Mononuclear cell (primary cell): Measurements from ENCODE around the gene BCL11B. TPM values are rescaled to one million over a fixed set of nuclear protein-coding genes. Genes with fewer than 3 reads are reported as not detected.

Experiments used
- H3K27me3 ChIP-seq: 2 replicates; pipeline ENCODE4 v1.6.0; 2011; ENCODE audit warnings: low read length, control low read depth; ENCODE audit not compliant: insufficient read depth
- H3K4me1 ChIP-seq: 2 replicates; pipeline ENCODE4 v1.5.1; 2011; ENCODE audit warnings: mild to moderate bottlenecking, low read length, control low read depth; ENCODE audit not compliant: insufficient read depth
- H3K4me3 ChIP-seq: 2 replicates; pipeline ENCODE4 v1.5.1; 2011; ENCODE audit warnings: mild to moderate bottlenecking, low read length, moderate library complexity
- H3K9me3 ChIP-seq: 2 replicates; pipeline ENCODE4 v1.5.1; 2011; ENCODE audit warnings: low read depth, mild to moderate bottlenecking, control low read depth, low read length
- total RNA-seq: library from RNA; depleted of rRNA; stranded (reverse); fragments of >200 nt; gene quantifications from one replicate; pipeline ENCODE4 v1.2.3, GENCODE V29; 2012

The BCL11B gene
- total RNA-seq, 1 donor, result 101 TPM

DNA sequence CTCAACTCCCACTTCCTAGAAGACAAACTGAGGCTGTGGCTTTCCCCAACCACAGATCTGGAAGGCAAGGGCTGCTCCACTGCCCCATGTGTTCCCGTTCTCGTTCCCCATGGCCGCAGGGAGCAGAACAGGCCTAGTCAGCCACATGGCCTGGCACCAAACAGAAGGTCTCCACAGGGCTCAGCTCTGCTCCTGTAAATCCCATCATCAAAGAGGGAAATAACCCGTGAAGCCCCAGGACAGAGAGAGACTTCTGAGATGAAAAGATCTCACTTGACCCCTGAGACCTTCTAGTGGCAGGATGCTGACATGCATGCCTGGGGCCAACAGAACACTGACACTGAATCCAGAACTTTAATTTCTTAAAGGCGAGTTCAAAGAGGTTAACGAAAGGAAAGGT lies 68.9 kb downstream of the BCL11B start:
- Histone ChIP-seq H3K9me3 (no peaks in the 10 kb centered on the region), H3K27me3 (no peaks in the 10 kb centered on the region), H3K4me1 (peaks cover 73% of the 10 kb centered on the region), H3K4me3 (no peak overlapping the region)

GRCh38 chr14:99202516-99202915 lies 69.5 kb downstream of the BCL11B start:
- Histone ChIP-seq H3K4me1 (peaks cover 72% of the 10 kb centered on the region), H3K4me3 (no peak overlapping the region), H3K27me3 (no peaks in the 10 kb centered on the region), H3K9me3 (no peaks in the 10 kb centered on the region)

- H3K4me1 ChIP-seq, result peaks cover 77% of the 10 kb centered on the region
Observed at GRCh38 chr14:99201351-99202073, 70.5 kb downstream of the BCL11B start.

GRCh38 chr14:99200654-99201005 lies 71.4 kb downstream of the BCL11B start:
- Histone ChIP-seq H3K9me3 (no peaks in the 10 kb centered on the region), H3K4me3 (no peak overlapping the region), H3K4me1 (peaks cover 82% of the 10 kb centered on the region), H3K27me3 (no peaks in the 10 kb centered on the region)

More at GRCh38 chr14:99201351-99202073, 70.5 kb downstream of the BCL11B start:
- no peaks in the 10 kb centered on the region for H3K27me3 ChIP-seq
- H3K4me3 ChIP-seq, result no peak overlapping the region
- no peaks in the 10 kb centered on the region for H3K9me3 ChIP-seq

GRCh38 chr14:99199846-99200653 lies 71.9 kb downstream of the BCL11B start:
- Histone ChIP-seq H3K4me3 (no peak overlapping the region), H3K27me3 (no peaks in the 10 kb centered on the region), H3K9me3 (no peaks in the 10 kb centered on the region), H3K4me1 (peaks cover 76% of the 10 kb centered on the region)

DNA sequence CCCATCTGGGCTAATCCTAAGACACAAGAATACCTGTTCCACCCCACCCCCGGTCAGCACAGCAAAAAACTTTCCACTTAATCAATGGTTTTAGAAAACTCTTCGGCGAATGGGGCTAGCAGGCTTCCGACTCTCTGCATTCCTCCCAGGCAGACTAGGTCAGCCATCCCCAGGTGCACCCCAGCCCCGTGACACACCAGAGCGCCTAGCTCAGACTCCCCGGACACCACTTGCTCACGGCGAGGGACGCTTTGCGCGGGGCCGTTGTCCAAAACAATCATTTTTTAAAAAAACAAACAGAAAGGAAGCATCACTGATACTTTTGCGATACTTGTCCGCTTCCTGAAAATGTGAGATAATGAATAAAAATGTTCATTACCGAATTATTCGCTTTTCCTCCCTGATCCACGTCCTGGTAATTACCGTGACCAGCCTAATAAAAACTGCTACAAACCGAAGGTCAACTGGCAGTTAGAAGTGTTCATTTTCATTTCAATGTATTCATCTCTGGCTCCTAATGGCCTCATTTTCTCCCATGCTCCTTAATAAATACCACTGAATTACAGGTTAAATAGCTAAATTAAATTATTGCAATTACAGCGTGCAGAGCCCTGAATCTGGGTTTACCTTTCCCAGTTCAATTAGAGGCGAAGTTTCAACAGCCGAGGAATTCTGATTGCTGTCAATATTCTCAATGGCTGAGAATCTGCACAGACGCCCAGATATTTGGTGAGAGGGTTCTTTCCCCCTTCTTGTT lies 73.1 kb downstream of the BCL11B start:
- H3K4me3 ChIP-seq, result no peak overlapping the region
- no peaks in the 10 kb centered on the region for H3K27me3 ChIP-seq
- H3K4me1 ChIP-seq, result peaks cover 76% of the 10 kb centered on the region
- H3K9me3 ChIP-seq, result no peaks in the 10 kb centered on the region

DNA sequence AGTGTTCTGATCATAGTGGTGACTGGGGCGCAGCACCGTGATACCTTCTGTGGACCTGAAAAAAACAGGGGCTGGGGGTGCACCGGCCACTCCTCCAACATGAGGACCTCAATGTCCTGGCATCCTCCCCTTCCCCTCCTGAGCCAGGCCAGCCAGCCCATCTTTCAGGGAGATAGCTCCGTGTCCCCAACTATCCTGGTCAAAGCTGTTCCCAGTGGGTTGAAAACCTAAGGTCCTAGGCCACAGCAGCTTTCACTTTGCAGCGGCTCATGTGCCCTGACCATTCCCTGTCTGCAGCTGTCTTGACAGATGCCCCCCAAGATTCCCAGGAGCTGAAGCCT lies 75.7 kb downstream of the BCL11B start:
- Histone ChIP-seq H3K9me3 (no peaks in the 10 kb centered on the region), H3K27me3 (no peaks in the 10 kb centered on the region), H3K4me3 (no peak overlapping the region), H3K4me1 (peaks cover 77% of the 10 kb centered on the region)

DNA sequence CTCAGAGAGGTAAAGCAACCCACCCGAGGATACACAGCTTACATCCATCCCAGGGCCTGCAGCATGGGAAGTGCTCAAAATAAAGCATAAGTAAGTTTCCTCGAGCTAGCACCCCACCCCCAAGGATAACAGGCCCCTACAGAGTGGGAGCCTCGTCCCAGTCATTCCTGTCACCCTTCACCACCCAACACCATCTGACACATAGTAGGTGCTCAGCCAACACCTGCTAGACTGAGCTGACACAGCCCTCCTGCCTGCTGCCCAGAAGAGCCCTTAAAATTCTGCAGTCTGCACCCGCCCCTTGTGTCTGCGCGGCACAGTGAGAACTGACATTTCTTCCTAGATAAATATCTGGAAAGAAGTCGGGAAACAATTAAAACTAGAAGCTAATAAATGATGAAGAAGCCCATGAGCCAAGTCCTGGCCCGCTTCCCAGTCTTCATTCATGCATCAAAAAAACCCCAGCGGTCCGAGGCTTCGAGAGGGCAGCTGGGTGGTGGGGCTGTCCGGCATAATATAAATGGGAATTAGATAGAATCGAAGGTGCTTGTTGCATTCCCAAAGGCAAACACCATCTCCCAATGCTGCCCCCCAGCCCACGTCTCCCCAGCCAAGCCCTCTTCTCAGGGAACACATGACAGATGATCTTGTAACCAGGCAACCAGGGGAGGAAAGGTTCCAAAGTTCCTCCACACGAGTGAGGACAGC lies 76.2 kb downstream of the BCL11B start:
- no peak overlapping the region for H3K4me3 ChIP-seq
- H3K9me3 ChIP-seq, result no peaks in the 10 kb centered on the region
- no peaks in the 10 kb centered on the region for H3K27me3 ChIP-seq
- H3K4me1 ChIP-seq, result peaks cover 77% of the 10 kb centered on the region

- H3K9me3 ChIP-seq, result no peaks in the 10 kb centered on the region
- H3K4me1 ChIP-seq, result peaks cover 75% of the 10 kb centered on the region
- H3K4me3 ChIP-seq, result no peak overlapping the region
- H3K27me3 ChIP-seq, result no peaks in the 10 kb centered on the region
Observed at GRCh38 chr14:99194736-99195135, 77.3 kb downstream of the BCL11B start.

DNA sequence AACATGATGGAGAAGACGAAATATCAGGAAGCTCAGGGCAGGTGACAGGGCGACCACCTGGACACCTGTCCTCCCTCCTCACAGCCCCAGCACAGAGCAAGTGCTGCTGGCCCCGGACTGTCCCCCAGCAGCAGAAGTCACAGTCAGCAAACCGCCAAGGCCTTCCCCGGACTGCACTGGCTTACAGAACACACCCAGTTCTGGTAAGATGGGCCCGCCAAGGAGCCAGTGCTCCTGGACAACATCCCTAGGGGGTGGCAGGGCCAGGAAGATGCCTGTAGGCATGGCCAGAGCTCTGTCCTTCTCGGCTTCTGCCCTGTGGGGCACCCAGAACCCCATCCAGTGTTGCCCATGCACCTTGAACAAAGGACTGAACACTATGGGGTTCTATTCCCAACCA lies 77.9 kb downstream of the BCL11B start:
- H3K27me3 ChIP-seq, result no peaks in the 10 kb centered on the region
- peaks cover 80% of the 10 kb centered on the region for H3K4me1 ChIP-seq
- no peaks in the 10 kb centered on the region for H3K9me3 ChIP-seq
- H3K4me3 ChIP-seq, result no peak overlapping the region

- Histone ChIP-seq H3K4me1 (peaks cover 70% of the 10 kb centered on the region), H3K27me3 (no peaks in the 10 kb centered on the region), H3K4me3 (no peak overlapping the region), H3K9me3 (no peaks in the 10 kb centered on the region)
Observed at GRCh38 chr14:99192830-99193229, 79.2 kb downstream of the BCL11B start.

GRCh38 chr14:99192028-99192621 lies 79.9 kb downstream of the BCL11B start:
- Histone ChIP-seq H3K4me1 (peaks cover 72% of the 10 kb centered on the region), H3K4me3 (peak overlapping the region; percentile 14), H3K9me3 (no peaks in the 10 kb centered on the region), H3K27me3 (no peaks in the 10 kb centered on the region)

- Histone ChIP-seq H3K4me3 (no peak overlapping the region), H3K4me1 (peaks cover 70% of the 10 kb centered on the region), H3K27me3 (no peaks in the 10 kb centered on the region), H3K9me3 (no peaks in the 10 kb centered on the region)
Observed at GRCh38 chr14:99191395-99192027, 80.5 kb downstream of the BCL11B start.

DNA sequence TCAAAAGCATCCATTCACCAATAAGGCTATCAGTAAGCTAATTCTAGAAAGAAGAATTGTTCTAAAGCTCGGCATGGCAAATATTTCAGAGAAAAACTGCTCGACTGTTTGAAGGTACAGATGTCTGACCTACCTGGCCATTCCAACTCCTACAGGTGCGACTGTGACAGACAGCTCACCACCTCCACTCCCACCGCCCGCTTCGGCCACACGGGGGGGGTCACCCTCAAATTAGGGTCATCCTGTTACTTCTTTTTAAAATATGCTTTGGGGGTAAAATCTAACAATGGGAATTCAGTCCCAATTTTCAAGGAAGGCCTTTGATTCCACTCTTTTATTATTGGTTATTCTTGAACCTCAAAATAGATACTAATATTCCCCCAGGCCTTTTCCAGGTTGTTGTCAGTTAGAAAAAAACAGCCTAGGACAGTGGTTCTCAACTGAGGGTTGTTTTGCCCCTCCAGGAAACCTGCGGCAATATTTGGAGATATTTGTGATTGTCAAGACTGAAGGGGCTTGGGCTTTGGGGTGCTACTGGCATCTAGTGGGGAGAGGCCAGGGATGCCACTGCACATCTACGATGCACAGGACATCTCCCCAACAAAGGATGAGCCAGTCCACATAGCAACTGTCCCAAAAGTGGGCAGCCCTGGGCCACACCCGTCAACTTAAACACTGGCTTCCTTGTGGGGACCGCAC lies 81.2 kb downstream of the BCL11B start:
- Histone ChIP-seq H3K4me3 (no peak overlapping the region), H3K27me3 (no peaks in the 10 kb centered on the region), H3K9me3 (no peaks in the 10 kb centered on the region), H3K4me1 (peaks cover 70% of the 10 kb centered on the region)
